NCI-H524 treated with DMSO at 0.1 percent for 48 hours (cell line): ENCODE measurements around the gene C1QTNF8.

Experiments
- DNase-seq: peaks from one replicate; lab custom pipeline; 2025; lab: John Stamatoyannopoulos, UW

The C1QTNF8 gene, protein sequence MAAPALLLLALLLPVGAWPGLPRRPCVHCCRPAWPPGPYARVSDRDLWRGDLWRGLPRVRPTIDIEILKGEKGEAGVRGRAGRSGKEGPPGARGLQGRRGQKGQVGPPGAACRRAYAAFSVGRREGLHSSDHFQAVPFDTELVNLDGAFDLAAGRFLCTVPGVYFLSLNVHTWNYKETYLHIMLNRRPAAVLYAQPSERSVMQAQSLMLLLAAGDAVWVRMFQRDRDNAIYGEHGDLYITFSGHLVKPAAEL

GRCh38 chr16:1096169-1097082 is at the start of gene C1QTNF8:
TSS of gene C1QTNF8 (minus strand) at chr16:1096244. CDS start at chr16:1094922, 1,322 bp downstream.
- no peak for DNase-seq

DNA sequence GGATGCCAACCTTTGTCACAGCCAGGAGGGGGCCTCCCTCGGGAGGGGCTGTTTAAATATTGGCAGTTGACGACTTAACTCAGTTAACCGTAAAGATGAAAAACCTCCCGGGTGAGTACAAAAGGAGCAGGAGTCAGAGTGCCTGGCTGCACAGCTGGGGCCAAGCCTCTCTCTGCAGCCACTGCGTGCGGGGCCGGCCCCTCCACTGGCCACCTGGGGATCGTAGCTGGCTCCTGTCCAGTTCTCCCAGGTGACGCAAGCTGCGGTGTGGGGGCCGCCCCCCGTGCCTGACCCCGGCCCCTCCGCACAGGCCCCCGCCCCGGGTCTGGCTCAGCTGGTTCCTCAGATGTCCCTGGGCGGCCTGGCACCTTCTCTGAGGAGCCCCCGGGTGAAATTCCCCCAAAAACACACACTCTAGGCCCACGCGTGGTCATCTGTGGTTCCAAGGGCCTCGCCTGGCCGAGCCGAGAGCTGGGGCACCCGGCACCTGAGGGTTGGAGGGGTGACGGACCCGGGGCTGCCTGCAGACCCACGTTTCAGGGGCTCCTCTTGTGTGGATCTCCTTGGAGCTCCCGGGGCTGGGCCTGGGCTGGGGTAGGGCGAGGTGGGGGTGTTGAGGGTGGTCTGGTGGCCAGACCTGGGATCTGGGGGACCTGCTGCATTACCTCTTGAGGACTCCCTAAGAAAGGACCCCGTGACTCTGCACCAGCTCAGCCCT is 49.5 kb upstream of the C1QTNF8 start:
- DNase-seq: no peak

- no peak for DNase-seq
Measured at GRCh38 chr16:1144476-1145382, 48.7 kb upstream of the C1QTNF8 start.

GRCh38 chr16:1143761-1144450 is 47.9 kb upstream of the C1QTNF8 start:
- DNase-seq: no peak

- DNase-seq: no peak
Measured at GRCh38 chr16:1142911-1143310, 46.9 kb upstream of the C1QTNF8 start.

- no peak for DNase-seq
Measured at GRCh38 chr16:1141716-1142115, 45.7 kb upstream of the C1QTNF8 start.

DNA sequence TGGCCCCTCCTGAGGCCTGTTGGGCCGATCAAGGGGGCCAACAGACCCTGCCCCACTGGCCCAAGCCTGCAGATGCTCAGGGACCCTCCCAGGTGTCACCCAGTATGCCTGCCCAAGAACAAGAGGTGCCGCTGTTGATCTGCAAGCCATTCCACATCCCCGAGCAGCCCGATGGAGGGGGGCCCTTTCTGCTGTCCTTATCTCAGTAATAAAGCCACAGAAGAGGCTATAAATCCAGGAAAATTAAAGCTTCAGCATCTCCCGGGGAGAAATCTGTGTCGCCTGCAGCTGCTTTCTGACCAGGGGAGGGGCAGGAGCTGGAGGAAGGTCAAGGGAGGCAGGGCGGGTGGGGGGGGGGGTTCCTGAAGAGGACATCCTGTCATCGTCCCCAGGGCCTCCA is 45.1 kb upstream of the C1QTNF8 start:
- DNase-seq: no peak

DNA sequence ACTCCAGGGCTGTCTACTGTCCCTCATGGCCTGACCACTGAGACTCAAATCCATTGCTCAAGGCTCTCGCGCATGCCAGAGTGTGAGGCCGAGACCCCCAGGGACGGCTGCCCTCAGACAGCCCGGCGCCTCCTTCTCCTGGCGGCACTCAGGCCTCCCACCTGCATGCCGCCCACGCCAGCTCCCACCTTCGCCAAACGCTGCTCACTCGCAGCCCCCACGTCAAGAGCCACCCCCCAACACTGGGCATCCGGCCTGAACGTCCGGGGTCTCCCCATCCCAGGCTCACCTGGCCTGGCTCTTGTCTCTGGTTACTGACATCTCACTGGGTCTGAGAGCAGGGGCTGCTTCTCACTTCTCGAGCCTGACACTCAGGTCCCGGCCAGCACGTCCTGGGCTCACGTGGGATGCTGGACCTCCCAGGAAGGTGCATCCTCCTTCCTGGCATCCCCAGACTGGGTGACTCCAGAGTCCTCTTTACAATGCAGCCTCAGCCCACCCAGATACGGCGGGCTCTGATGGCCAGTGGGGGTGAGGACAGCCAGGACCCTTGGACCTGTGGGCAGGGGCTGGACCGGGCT is 44.6 kb upstream of the C1QTNF8 start:
- no peak for DNase-seq

GRCh38 chr16:1137604-1138003 is 41.6 kb upstream of the C1QTNF8 start:
- no peak for DNase-seq

GRCh38 chr16:1135459-1135825 is 39.4 kb upstream of the C1QTNF8 start:
- DNase-seq: no peak

DNA sequence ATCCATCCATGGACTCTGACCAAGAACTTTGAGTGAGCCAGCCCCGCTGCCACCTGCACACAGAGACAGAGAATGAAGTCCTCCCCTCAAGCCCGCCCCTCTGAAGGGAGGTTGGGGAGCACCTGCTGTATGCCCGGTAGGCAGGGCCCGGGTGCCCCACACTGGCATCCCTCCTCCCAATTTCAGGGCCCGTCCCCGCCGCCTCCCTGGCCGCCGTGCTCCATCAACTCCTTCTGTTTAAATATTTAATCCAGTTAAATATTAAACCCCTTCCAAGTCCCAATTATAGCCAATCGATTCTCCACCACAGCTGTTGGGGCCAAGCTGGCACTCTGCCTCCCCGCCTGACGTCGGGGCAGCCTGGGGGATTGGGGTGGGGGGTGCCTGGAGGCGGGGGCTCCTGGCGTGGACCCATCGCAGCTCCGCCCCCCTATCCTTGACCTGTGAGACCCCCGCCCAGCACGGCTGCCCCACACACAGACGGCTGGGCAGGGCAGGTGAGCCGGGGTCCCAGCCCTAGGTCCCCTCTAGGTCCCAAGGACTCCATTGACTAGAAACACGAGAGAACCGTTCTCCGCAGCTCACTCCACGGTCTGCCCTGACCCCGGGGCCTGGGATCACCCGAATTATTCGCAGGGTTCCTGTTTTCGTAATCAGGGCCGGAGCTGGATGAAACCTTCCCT is 38.9 kb upstream of the C1QTNF8 start:
- DNase-seq: no peak

- DNase-seq: no peak
Measured at GRCh38 chr16:1133810-1134520, 37.9 kb upstream of the C1QTNF8 start.

DNA sequence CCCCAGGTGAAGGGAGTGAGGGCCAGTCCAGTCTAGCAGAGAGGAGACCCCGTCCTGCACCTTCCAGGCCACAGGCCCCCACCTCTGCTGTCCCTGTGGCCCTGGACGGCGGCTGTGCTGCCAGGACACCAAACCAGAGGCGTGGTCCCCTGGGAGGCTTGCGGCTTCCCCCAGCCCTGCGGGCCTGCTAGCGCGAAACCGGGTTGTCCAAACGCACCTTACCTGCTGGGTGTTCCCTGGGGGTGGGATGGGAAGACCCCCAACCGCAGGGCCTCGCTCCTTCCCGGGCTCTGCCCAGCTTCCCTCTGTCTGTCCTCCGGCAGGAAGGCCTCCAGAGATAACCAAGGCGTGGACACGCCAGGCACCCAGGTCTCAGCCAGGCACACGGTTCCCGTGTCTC is 37.2 kb upstream of the C1QTNF8 start:
- DNase-seq: no peak

DNA sequence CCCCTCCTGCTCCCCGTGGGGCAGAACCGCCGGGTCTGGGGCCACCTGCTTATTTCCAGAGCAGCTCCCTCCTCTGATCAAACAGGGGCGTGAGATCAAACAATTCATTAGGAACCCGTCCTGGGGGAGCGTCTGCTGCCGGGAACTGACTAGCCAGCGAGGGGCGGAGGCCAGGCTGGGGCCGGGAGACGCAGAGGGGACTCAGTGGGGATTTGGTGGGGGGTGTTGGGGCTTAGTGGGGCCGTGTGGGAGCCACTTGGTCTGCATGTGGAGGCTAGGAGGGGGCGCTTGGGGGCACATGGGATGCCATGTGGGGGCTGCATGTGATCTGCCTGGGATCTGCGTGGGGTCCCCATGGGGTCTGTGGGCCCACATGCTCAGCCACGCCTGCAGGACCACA is 36.4 kb upstream of the C1QTNF8 start:
- no peak for DNase-seq

- no peak for DNase-seq
Measured at GRCh38 chr16:1131378-1131994, 35.4 kb upstream of the C1QTNF8 start.

DNA sequence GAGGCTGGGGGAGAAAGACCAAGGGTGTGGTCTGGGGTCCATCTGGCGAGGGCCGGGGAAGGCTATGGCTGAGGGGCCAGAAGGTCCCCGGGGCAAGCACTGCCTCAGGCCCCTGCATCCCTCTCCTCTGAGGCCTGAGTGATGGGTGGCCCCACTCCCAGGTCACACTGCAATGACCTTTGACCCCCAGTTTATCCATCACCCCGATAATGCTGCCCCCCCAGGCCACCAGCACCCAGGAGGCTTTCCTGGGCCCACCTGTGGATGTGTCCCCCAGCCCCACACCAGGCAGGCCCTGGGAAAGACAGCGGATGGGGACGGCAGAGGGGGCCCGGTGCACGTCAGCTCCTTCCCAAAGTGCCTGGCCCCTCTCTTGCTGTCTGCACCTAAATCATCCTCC is 34.3 kb upstream of the C1QTNF8 start:
- DNase-seq: no peak

DNA sequence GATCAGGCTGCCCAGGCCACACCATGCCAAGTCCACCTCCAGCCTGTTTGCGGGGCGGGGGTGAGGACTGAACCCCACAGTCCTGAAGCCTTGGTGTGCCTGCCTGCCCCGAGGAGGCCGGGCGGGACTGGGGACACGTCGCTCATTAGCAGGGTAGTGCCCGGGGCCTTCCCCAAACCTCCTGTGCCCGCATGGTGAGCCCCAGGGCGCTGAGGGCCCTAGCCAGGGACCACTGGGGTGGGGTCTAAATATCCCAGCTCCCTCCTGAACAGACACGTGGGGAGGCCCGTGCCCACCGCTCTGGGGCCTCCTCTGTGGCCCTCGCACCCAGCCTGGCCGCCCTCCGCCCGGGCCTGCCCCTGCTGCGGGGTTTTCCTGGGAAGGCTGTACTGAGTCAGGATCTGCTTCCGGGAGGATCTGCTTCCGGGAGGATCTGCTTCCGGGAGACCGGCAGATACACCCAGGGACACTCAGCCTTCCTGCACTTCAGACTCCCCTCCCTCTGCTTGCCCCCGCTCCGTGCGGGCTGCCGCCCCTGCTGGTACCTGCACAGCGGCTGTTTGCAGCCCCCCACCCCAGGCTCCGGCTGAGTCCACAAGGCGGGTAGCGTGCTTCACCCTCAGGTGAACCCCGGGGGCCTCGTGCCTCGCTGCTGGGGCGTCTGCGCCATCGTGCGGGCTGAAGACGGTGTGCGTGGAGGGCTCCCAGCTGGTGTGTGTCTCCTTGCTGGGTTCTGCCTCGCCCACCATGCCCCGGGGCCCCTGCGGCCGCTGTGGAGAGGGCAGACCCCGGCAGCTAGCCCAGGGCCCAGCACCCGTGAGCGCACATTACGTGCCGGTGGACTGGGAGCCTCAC is 33.3 kb upstream of the C1QTNF8 start:
- DNase-seq: no peak
